NCI-H187 treated with DMSO at 0.1 percent for 48 hours (cell line): ENCODE data around the gene SRSF2.
"Not testable (repeated sequence)": the region's sequence is repeated elsewhere in the genome, so short reads cannot be mapped to it uniquely, and the experiment has no call there.

ENCODE experiments used
- DNase-seq: peaks from one replicate; lab custom pipeline; 2025; lab: John Stamatoyannopoulos, UW

The SRSF2 gene

GRCh38 chr17:76738468-76738850, 1.3 kb upstream of the SRSF2 start:
- no peak for DNase-seq

DNA sequence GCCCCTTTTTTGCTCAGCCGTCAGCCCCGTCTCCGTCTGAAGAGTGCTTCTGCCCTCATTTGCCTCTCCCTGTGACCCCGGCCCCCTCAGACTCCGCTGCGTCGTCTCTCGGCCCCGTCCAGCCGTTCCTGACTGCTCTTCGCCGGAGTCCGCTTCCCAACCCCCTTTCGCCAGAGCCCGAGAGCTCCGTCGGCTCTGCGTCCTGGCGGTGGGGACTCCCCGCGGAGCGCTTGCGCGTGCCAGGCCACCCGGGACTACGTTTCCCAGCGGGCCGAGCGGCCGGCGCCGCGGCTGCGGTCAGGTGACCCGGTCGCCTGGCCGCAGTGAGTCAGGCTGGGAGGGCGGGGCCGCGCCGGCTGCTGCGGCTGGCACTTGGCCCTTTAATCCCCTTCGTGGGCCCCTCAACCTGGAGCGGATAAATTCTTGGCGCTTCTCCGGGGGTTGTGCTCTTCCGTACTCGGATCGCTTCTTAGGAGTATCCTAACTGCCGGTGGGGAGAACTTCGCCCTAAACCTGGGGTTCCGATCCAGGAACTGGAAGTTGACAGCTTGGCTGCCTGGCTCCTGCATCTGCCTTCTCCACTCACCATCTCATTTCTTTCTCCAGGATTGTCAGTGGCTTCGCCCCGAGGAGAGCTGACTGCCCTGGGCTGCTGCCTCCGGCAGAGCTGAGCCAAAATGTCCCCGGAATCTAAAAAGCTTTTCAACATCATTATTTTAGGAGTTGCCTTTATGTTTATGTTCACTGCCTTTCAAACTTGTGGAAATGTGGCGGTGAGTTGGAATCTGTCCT, 741 bp upstream of the SRSF2 start, which contains the start of gene MFSD11:
TSS of gene MFSD11 (plus strand) at position 444 of the 792 bp plus-strand sequence. CDS start at position 678, 234 bp downstream.
- no peak for DNase-seq

DNA sequence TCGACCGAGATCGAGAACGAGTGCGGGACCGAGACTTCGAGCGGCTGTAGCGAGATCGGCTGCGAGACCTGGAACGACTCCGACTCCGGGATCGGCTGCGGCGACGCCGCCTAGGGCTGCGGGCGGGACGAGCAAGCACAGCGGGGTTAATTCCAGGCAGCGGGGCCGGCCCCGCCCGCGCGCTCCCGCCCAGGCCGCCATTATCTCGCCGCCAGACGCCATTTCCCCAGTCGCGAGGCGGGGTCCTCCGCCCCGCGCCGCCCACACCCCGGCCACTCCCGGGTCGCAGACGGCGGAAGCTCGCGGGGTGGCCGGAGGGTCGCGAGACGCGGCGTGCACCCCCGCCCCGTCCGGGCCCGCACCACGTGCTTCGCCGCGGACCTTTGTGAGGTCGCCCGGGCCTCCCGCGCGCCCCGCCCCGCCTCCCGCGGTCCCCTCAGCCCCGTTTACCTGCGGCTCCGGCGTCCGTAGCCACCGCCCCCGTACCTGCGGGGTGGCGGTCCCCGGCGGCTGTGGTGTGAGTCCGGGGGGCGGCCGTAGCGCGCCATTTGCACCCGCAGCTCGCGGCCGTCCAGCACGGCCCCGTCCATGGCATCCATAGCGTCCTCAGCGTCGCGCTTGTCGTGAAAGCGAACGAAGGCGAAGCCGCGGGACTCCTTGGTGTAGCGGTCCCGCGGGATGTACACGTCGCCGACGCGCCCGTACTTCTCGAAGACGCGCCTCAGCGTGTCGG, 616 bp downstream of the SRSF2 start:
- no peak for DNase-seq

DNA sequence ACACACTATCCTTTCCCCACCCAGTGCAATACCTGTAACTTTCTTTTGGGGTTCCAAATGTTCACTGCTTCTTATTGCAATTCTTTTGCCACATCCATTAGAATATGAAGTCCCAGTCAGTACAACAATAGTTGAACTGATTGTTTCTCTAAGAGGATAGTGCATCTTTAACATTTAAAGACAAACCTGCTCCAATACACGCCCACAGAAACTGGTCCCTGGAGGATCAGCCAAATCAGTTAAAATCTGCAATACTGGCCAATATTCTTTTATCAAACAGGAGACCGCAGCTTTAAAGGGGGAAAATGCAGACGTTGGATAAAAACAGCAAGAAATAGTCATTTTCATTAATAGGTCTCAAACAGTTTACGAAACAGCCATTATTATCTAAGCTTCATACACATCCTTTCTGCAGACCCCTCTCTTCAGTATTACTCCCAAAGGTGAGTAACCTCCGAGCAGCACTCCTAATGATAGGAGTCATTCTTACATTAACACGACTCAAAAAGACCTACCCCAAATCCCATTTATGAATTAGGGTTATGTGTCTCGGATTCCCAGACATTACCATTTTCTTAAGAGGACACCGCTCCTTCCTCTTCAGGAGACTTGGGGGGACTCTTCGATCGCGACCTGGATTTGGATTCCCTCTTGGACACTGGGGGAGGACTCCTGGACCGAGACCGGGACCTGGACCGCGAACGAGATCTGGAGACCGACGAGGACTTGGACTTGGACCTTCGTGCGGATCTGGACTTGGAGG, 1.4 kb downstream of the SRSF2 start:
- DNase-seq = no peak

DNA sequence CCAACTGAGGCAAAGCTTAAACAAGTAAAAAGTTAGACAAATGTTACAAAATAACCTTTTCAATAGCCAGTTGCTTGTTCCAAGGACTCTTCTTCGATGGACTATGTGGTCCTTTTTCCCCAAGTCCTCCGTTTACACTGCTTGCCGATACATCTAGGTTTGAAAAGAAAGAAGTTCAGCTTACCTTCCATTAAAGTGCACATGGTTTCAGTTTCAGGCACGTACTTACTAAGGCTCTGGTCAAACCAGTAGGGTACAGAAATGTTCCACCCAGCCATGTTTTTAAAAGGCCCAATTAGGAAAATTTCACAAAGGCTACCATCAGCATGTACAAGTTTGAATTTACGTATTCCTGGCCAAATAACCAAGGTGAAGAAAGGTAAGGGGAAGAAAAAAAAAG, 2.1 kb downstream of the SRSF2 start:
- no peak for DNase-seq

GRCh38 chr17:76734080-76734840, 2.9 kb downstream of the SRSF2 start:
- DNase-seq = no peak

DNA sequence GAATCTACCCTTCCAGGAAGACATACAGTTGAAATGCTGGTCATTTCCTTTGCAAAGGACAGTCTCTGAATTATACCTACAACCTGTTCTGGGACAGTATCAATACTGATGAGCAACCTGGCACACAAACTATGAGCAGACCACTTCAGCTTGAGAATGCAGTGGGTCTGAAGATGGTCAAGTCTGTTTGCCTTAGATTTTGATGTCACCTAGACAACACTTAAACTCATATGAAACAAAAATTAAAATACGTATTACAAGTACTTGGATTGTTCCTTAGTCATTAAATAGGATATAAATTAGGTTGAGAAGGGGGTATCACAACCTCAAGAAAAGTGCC, 3.5 kb downstream of the SRSF2 start:
- no peak for DNase-seq

GRCh38 chr17:76732734-76733617, 4.2 kb downstream of the SRSF2 start:
- no peak for DNase-seq

DNA sequence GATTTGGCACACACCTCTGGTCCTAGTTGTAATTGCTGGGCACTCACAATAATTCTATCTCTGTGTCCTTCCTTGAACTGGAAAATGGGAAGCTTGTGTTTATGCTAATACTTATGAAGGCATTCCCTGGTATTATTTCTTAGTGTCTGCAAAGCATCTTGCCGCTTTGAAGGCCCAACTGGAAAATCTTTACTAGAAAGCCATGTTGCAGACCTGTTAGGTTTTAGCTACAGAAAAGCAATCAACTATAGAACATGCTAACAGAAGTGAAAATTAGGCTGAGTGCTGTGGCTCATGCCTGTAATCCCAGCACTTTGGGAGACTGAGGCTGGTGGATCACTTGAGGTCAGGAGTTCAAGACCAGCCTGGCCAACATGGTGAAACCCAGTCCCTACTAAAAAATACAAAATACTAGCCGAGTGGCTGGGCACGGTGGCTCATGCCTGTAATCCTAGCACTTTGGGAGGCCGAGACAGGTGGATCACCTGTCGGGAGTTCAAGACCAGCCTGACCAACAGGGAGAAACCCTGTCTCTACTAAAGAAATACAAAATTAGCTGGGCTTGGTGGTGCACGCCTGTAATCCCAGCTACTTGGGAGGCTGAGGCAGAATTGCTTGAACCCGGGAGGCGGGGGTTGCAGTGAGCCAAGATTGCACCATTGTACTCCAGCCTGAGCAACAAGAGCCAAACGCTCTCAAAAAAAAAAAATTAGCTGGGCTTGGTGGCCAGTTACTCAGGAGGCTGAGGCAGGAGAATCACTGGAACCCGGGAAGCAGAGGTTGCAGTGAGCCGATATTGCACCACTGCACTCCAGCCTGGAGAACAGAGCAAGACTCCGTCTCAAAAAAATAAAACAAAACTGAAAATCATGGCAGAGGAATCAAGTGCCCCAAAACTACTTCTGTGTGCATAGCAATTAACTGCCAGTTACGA, 5.1 kb downstream of the SRSF2 start:
- DNase-seq = not testable (repeated sequence)

GRCh38 chr17:76727745-76728456, 9.2 kb downstream of the SRSF2 start:
- no peak for DNase-seq

GRCh38 chr17:76726776-76727718, 10.1 kb downstream of the SRSF2 start, which contains the start of gene METTL23:
Gene METTL23, plus strand, starts transcription at chr17:76726839. Its CDS starts 2,872 bp downstream, at chr17:76729711.
- DNase-seq = no peak

DNA sequence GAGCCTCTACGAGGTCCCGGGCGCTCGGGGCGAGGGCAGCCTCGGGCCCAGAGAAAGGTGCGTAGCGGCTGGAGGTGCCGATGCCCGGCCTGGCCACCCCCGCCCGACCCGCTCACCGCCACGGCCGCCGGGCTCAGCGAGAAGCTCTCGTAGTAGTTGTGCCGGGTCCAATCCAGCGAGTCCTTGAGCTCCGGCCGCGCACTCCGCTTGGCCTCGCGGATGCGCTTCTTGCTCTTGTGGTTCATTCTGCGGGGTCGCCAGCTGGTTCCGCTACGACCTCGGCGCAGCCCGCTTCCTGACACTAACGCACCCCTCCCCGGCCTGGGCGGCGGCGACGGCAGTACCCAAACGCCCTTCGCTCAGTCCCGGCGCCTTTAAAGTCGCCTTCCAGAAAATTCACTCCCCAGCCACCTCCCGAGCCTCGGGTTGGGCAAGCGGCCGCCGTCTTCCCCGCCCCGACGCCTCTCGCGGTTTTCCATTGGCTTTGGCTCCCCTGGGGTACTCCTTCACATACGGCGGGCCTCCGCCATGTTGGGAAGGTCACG, 10.8 kb downstream of the SRSF2 start, which contains the start of gene JMJD6:
TSS of gene JMJD6 (minus strand) at position 376 of the 545 bp plus-strand sequence. CDS start at position 245, 131 bp downstream.
- peak; percentile 83 for DNase-seq

DNA sequence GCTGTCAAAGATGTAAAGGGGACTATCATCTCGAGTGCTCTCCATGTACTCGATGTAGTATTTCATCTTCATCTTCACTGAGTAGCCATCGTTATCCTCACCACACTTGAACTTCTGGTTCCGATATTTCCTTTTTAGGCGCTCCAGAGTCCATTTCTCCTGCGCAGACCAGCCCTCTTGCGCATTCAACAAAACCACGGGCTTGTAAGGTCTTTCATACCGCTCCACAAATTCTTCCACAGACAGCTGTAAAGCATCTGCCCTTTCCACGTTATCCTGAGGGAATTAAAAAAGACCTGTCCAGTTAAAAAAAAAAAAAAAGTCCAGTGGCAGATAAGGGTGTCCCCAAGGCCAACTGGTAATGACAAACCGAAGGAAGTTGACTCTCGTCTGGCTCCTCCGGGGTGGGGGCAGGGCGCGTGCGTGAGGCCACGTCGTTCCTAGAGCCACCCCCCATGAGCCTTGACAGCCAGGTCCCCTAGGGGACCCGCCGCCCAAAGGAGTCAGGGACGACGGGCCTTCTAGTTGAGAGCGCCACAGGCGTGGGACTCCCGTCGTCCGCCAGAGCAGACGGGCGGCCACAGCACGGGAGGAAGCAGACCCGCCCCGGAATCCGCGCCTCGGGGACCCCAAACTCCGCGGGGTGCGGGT, 11.4 kb downstream of the SRSF2 start:
- DNase-seq = no peak

DNA sequence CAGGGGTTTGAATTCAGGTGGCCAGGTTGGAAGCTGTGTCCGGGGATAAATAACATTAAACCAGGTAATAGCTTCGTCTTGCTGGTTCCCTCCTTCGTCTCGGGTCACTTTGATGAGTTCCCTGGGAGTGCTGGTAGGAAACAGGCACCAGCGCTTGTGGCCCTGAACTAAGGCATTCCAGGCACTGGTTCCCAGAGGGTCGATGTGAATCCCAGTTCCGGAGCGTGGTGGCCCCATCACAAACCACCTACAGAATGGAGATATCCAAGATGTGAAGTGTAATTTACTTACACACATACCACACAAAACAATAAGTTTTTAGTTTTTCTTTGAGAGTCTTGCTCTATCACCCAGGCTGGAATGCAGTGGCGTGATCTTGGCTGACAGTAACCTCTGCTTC, 13.3 kb downstream of the SRSF2 start:
- DNase-seq = no peak

- not testable (repeated sequence) for DNase-seq
These were observed 14.2 kb downstream of the SRSF2 start for GRCh38 chr17:76722977-76723376.

DNA sequence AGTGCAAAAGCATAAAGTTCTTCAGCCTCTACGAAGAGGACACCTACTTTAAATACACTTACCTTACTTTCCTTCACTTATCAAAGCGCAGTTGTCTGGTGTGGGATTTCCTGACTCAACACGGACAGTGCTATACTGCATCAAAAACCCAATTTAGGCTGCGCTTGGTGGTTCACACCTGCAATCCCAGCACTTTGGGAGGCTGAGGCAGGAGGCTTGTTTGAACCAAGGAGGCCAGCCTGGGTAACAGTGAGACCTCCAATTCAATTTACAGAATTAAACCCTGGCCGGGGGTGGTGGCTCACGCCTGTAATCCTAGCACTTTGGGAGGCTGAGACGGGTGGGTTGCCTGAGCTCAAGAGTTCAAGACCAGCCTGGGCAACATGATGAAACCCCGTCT, 14.9 kb downstream of the SRSF2 start:
- no peak for DNase-seq

DNA sequence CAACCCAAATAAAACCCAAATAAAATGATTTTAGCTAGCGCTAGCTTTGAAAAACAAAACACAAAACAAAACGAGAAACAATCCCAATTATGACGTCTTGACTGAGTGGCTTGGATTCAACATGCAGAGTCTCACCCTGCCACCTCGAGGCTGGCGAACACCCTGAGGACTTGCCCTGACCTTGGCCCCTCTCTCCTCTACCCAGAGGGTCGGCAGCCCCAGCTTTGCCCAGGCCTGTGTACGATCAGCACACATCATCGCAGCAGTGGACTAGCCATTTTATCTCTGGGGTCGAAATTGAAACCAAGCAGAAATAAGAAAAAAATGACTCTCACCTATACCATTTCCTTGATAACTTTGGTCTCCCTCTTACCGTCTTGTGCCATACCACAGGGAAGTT, 15.7 kb downstream of the SRSF2 start:
- no peak for DNase-seq
